Caco-2 (cell line): ENCODE data around the gene AQP5. TPM values are rescaled to one million over a fixed set of nuclear protein-coding genes. Genes with fewer than 3 reads are reported as not detected.
"Not testable (repeated sequence)": the region's sequence is repeated elsewhere in the genome, so short reads cannot be mapped to it uniquely, and the experiment has no call there.

Source experiments
- BruUV-seq: library from RNA; stranded (reverse); fragments of 400-500 nt; replicated peaks from 2 replicates; lab custom pipeline; 2021; lab: Mats Ljungman, UMichigan
- CTCF ChIA-PET: fragments of 300-600 bp; sonication (Branson Sonifier 250); formaldehyde crosslinking; loops from one replicate; lab custom pipeline; 2022; ENCODE audit warnings: antibody characterized with exemption; lab: Charles Lee
- POLR2A ChIA-PET: fragments of 300-600 bp; sonication (Branson Sonifier 250); formaldehyde crosslinking; loops from one replicate; lab custom pipeline; 2022; ENCODE audit warnings: antibody characterized with exemption; lab: Charles Lee
- DNase-seq, 2 experiments: peaks; one replicate each; pipeline versions ENCODE4 v3.0.0 to v3.0.0-alpha.2; 2020 to 2022
- H3K27me3 ChIP-seq: replicated peaks from 2 replicates; pipeline ENCODE4 v1.6.0; 2011; ENCODE audit warnings: low read length; ENCODE audit not compliant: control insufficient read depth, insufficient read depth
- H3K36me3 ChIP-seq: 2 replicates; pipeline ENCODE4 v1.5.1; 2011; ENCODE audit warnings: low read length; ENCODE audit not compliant: control insufficient read depth, insufficient read depth
- H3K4me1 ChIP-seq: fragments of 250-450 bp; sonication (Bioruptor Pico); 2 replicates; pipeline ENCODE4 v1.5.1; 2020; ENCODE audit warnings: mild to moderate bottlenecking
- H3K4me3 ChIP-seq: 2 replicates; pipeline ENCODE4 v1.5.1; 2011; ENCODE audit warnings: low read depth, mild to moderate bottlenecking, control low read depth, low read length
- H3K9me3 ChIP-seq: fragments of 250-450 bp; sonication (Bioruptor Pico); 2 replicates; pipeline ENCODE4 v1.5.1; 2020; ENCODE audit warnings: mild to moderate bottlenecking, moderate library complexity
- H3K27ac Mint-ChIP-seq: one replicate; pipeline ENCODE4 v1.8.0; 2022; ENCODE audit warnings: mixed read lengths; ENCODE audit not compliant: unreplicated experiment
- H3K27me3 Mint-ChIP-seq: one replicate; pipeline ENCODE4 v1.8.0; 2022; ENCODE audit warnings: mixed read lengths; ENCODE audit not compliant: insufficient read depth, unreplicated experiment
- H3K36me3 Mint-ChIP-seq: one replicate; pipeline ENCODE4 v1.8.0; 2022; ENCODE audit warnings: mild to moderate bottlenecking, mixed read lengths; ENCODE audit not compliant: insufficient read depth, unreplicated experiment
- H3K4me1 Mint-ChIP-seq: one replicate; pipeline ENCODE4 v1.8.0; 2022; ENCODE audit warnings: low read depth, mixed read lengths; ENCODE audit not compliant: unreplicated experiment
- H3K4me3 Mint-ChIP-seq: one replicate; pipeline ENCODE4 v1.8.0; 2022; ENCODE audit warnings: mild to moderate bottlenecking, moderate library complexity, mixed read lengths; ENCODE audit not compliant: unreplicated experiment
- H3K9me3 Mint-ChIP-seq: one replicate; pipeline ENCODE4 v1.8.0; 2022; ENCODE audit warnings: mixed read lengths; ENCODE audit not compliant: unreplicated experiment
- CTCF ChIP-seq, 2 experiments: fragments of 200-600 bp in 1 of 2; IDR thresholded peaks; 1 replicate in 1 of 2; 2 replicates in 1 of 2; pipeline versions ENCODE4 v1.5.1 to v1.8.0; 2011 to 2022; ENCODE audit warnings: antibody characterized with exemption in 1 of 2, control low read depth in 1 of 2, inconsistent platforms in 1 of 2, low read depth in 1 of 2, low read length in 1 of 2, mild to moderate bottlenecking in 1 of 2, moderate library complexity in 1 of 2; ENCODE audit not compliant: insufficient read depth in 1 of 2, severe bottlenecking in 1 of 2, unreplicated experiment in 1 of 2
- intact Hi-C: fragments of 100-400 bp; cut with micrococcal nuclease; formaldehyde crosslinking; loops from one replicate; pipeline ENCODE4 v1.10.0; 2022; ENCODE audit not compliant: unreplicated experiment
- total RNA-seq: library from RNA; stranded (reverse); gene quantifications from 2 replicates; pipeline ENCODE4 v1.2.3, GENCODE V29; 2022

The AQP5 gene
- total RNA-seq, 1 experiment from 2014 or later, result not detected

DNA sequence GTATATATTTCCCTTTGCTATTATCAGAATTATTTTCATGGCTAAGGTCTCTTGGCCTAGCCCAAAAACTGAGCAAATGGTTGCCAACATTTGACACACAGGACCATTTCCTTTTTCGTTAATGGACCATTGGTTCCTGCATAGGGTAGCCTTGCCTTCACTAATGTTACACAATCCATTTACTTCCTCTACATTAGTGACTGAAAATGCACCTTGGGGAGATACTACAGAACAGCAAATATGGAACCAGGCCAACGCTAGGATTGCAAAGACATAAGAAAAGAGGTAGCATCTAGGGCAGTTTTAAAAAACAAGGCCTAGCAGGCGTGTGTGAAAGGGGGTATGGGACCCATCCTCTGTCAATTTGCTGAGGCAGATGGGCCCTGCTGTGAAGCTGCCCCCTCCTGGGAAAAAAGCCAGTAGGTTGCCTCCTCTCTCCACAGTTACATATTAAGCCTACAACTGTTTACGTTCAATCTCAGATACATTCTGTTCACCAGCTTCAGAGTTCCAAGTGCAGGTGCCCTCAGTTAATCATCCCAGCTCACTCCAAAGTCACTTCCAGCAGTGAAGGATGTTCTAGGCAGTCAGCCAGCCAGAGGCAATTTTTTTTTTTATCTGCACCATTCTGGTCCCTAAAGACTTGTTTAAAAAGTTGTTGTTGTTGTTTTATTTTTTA, 26.1 kb downstream of the AQP5 start:
- H3K27ac Mint-ChIP-seq, result no peak overlapping the region
- ChIA-PET CTCF (interaction anchor here (1.4 kb wide), 1 partner anchor 22 kb away, joined by 3 read pairs; no protein-coding TSS in a partner anchor), POLR2A (no interaction called here)
- intact Hi-C loops, result no loop called here
- H3K27me3 ChIP-seq, result no peaks in the 10 kb centered on the region
- no peaks in the 10 kb centered on the region; the same call in 1 of the 2 replicates for H3K36me3 ChIP-seq
- H3K4me1 Mint-ChIP-seq, result no peaks in the 10 kb centered on the region
- H3K4me3 Mint-ChIP-seq, result no peak overlapping the region
- no peaks in the 10 kb centered on the region for H3K9me3 ChIP-seq
- H3K27me3 Mint-ChIP-seq, result no peaks in the 10 kb centered on the region
- H3K4me3 ChIP-seq, result no peak overlapping the region
- no TSS peak for BruUV-seq
- H3K36me3 Mint-ChIP-seq, result peaks cover 64% of the 10 kb centered on the region
- no peaks in the 10 kb centered on the region for H3K9me3 Mint-ChIP-seq
- no peak for DNase-seq
- H3K4me1 ChIP-seq, result no peaks in the 10 kb centered on the region
- TF ChIP-seq CTCF (IDR thresholded peaks at IDR 0.05; ENCODE audit: insufficient read depth in 1 of 2, low read depth in 1 of 2, low read length in 1 of 2, severe bottlenecking in 1 of 2, unreplicated experiment in 1 of 2), result no peak

DNA sequence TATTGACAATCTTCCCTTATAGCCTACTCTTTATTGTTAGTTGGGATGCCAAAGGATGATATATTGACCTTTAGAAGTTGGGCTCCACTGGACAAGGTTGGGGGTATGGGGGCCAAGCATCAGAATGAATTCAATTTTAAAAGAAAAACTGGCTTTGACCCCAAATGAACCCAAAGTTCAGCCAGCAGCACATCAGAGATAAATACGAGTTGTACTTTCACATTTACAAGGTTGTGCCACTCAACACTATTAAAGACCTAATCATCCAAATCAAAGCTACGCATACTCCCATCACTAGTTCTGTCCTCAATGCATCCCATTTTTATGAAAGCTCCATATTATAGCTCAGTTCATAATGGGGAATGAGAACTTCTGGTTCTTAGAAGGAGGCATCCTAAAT, 27.7 kb downstream of the AQP5 start:
- H3K27ac Mint-ChIP-seq, H3K9me3 ChIP-seq, H3K4me3 Mint-ChIP-seq, H3K27me3 Mint-ChIP-seq, DNase-seq, H3K36me3 ChIP-seq, H3K27me3 ChIP-seq, H3K4me1 ChIP-seq, H3K4me3 ChIP-seq, H3K9me3 Mint-ChIP-seq, intact Hi-C loops, POLR2A ChIA-PET, H3K4me1 Mint-ChIP-seq: not testable (repeated sequence)
- H3K36me3 Mint-ChIP-seq, result peaks cover 73% of the 10 kb centered on the region
- TSS peak; percentile 73 for BruUV-seq
- CTCF ChIA-PET, result interaction anchor here (0.8 kb wide), 1 partner anchor 122 kb away, joined by 3 read pairs; no protein-coding TSS in a partner anchor

DNA sequence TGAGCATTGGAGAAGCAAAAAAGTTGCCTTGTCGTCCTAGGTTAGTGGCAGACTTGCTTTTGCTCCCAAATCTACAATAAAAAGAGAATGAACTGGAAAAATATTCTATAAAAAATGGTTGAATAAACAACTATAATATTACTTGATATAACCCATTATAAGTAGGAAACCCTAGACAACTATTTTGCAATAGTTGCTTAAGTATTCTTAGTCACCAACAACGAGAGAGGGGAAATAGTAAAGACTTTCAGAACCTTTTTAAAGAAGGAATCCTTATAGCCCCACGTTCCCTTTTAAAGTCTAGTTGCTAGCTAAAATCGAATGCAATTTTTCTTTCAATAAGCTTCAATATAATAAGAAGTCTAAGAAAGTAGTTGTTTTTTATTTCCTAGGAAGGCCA, 28.6 kb downstream of the AQP5 start:
- H3K4me3 ChIP-seq, result no peak overlapping the region
- DNase-seq, result no peak
- intact Hi-C loops, result no loop called here
- BruUV-seq, result no TSS peak
- no peaks in the 10 kb centered on the region for H3K27me3 ChIP-seq
- CTCF ChIA-PET, result interaction anchor here (0.8 kb wide), 1 partner anchor 123 kb away, joined by 3 read pairs; no protein-coding TSS in a partner anchor
- H3K4me3 Mint-ChIP-seq, result no peak overlapping the region
- no peak for TF ChIP-seq CTCF (IDR thresholded peaks at IDR 0.05; ENCODE audit: insufficient read depth in 1 of 2, low read depth in 1 of 2, low read length in 1 of 2, severe bottlenecking in 1 of 2, unreplicated experiment in 1 of 2)
- no peaks in the 10 kb centered on the region for H3K9me3 Mint-ChIP-seq
- H3K27me3 Mint-ChIP-seq, result no peaks in the 10 kb centered on the region
- POLR2A ChIA-PET, result no interaction called here
- H3K9me3 ChIP-seq, result no peaks in the 10 kb centered on the region
- no peaks in the 10 kb centered on the region for H3K4me1 Mint-ChIP-seq
- no peak overlapping the region for H3K27ac Mint-ChIP-seq
- peaks cover 1% of the 10 kb centered on the region; the same call in 1 of the 2 replicates for H3K36me3 ChIP-seq
- peaks cover 82% of the 10 kb centered on the region for H3K36me3 Mint-ChIP-seq
- H3K4me1 ChIP-seq, result no peaks in the 10 kb centered on the region
